T-helper 17 cell (primary cell): ENCODE measurements around the gene SYT7. TPM values are rescaled to one million over a fixed set of nuclear protein-coding genes. Genes with fewer than 3 reads are reported as not detected.

Source experiments
- ATAC-seq: fragments of 150-1000 bp; cut with Tn5 transposase; 2 replicates; pipeline ENCODE4 v1.10.0; 2021; ENCODE audit warnings: mild to moderate bottlenecking, moderate library complexity
- DNase-seq, 3 donors: peaks; one replicate each; pipeline versions ENCODE4 v3.0.0 to v3.0.0-alpha.2; 2020 to 2021
- H3K9me3 ChIP-seq: one replicate; pipeline ENCODE4 v1.7.0; 2013; ENCODE audit warnings: low read length, mild to moderate bottlenecking; ENCODE audit not compliant: control insufficient read depth, poor library complexity, severe bottlenecking
- H3K27ac Mint-ChIP-seq: one replicate; pipeline ENCODE4 v1.8.0; 2022; ENCODE audit warnings: mild to moderate bottlenecking, moderate library complexity, mixed read lengths
- H3K27me3 Mint-ChIP-seq: one replicate; pipeline ENCODE4 v1.8.0; 2022; ENCODE audit warnings: mixed read lengths
- H3K36me3 Mint-ChIP-seq: one replicate; pipeline ENCODE4 v1.8.0; 2022; ENCODE audit warnings: low read depth, mixed read lengths
- H3K4me1 Mint-ChIP-seq: one replicate; pipeline ENCODE4 v1.8.0; 2022; ENCODE audit warnings: mild to moderate bottlenecking, mixed read lengths
- H3K4me3 Mint-ChIP-seq: one replicate; pipeline ENCODE4 v1.8.0; 2022; ENCODE audit warnings: mild to moderate bottlenecking, moderate library complexity, mixed read lengths
- total RNA-seq, 4 donors: library from RNA in 2 of 4; stranded (reverse) in 2 of 4; gene quantifications; one replicate each; pipeline ENCODE4 v1.2.3 and lab custom pipeline; 2022 to 2026

SYT7 gene
- total RNA-seq, 2 donors from 2014 or later = not detected

GRCh38 chr11:61599968-61600710, 19.3 kb upstream of the SYT7 start:
- no peaks in the 10 kb centered on the region for H3K9me3 ChIP-seq
- DNase-seq (no peak), ATAC-seq (no peak)
- peaks cover 5% of the 10 kb centered on the region for H3K4me1 Mint-ChIP-seq
- H3K27me3 Mint-ChIP-seq = peaks cover 57% of the 10 kb centered on the region
- H3K4me3 Mint-ChIP-seq = peak overlapping the region; percentile 25
- H3K27ac Mint-ChIP-seq = no peak overlapping the region
- H3K36me3 Mint-ChIP-seq = no peaks in the 10 kb centered on the region

DNA sequence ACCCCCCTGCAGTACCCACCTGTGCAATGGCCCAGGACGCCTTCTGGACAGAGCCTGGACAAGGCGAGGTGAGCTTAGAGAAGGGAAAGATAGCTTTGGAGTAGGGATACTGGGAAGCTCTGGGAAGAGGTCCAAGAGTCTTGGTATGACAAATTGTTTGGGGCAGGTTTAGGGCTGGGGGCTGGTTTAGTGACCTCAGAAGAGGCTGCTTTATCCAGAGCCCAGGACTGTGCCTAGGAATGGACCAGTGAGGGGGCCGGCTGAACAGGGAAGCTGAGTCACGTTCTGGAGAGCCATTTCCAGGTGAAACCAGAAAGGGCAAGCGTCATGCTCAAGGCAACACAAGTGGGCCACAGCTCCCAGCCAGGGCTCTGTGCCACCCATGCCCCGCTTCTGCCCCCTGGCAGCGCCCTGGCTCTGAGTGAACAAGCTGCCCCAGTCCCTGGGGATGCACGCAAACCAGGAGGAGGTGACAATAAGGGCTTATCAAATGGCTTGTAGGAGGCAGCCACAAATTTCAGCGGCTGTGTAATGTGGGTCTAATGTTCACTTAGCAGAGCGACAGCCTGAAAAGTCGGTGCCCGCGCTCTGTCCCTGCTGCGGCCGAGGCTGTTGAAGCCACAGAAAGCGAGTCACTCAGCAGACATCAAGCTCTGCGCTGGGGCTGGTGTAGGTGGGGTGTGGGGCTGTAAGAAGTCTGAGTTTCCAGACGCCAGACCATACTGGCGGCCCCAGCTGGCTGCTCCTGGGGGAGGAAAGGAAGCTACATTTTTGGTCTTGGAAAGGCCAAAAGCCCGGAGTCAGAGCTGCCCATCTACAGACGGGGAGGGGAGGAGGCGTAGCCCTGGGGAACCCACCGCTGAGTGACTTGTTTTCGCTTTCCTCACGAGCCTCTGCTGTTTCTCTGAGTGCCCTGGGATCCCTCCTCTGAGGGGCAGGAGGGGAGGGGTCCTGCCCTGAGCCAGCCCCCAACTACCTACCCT, 18.3 kb upstream of the SYT7 start:
- peaks cover 60% of the 10 kb centered on the region for H3K27me3 Mint-ChIP-seq

GRCh38 chr11:61598374-61598773, 17.5 kb upstream of the SYT7 start:
- peak overlapping the region; percentile 21 for H3K27ac Mint-ChIP-seq
- peaks cover 8% of the 10 kb centered on the region for H3K4me1 Mint-ChIP-seq
- H3K36me3 Mint-ChIP-seq = peaks cover 3% of the 10 kb centered on the region
- no peaks in the 10 kb centered on the region for H3K9me3 ChIP-seq
- DNase-seq (no peak), ATAC-seq (no peak)
- H3K27me3 Mint-ChIP-seq = peaks cover 65% of the 10 kb centered on the region
- H3K4me3 Mint-ChIP-seq = no peak overlapping the region

More for the DNA sequence above, 18.3 kb upstream of the SYT7 start:
- peaks cover 7% of the 10 kb centered on the region for H3K4me1 Mint-ChIP-seq
- no peak overlapping the region for H3K4me3 Mint-ChIP-seq
- peaks cover 2% of the 10 kb centered on the region for H3K36me3 Mint-ChIP-seq
- H3K27ac Mint-ChIP-seq = peak overlapping the region; percentile 21
- no peak for ATAC-seq
- H3K9me3 ChIP-seq = no peaks in the 10 kb centered on the region
- DNase-seq = no peak

DNA sequence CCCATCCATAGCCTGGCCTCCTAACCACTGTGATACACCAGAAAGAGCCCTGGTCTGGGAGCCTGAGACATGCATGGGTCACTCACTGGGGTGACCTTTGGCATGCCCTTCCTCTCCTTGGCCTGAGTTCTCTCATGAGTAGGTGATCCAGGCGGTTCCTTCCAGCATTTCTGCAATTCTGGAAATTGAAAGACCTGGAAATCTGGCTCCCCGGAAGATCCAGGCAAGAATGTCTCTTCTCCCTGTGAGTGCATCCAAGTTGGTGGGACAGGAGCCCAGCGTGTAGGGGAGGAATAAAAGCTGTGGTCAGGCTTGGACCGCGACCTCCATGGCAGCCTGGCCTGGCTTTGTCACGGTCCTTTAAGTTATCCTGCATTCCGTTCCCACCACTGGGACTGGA, 16.1 kb upstream of the SYT7 start:
- peaks cover 11% of the 10 kb centered on the region for H3K4me1 Mint-ChIP-seq
- ATAC-seq (no peak), DNase-seq (no peak)
- H3K36me3 Mint-ChIP-seq = peaks cover 8% of the 10 kb centered on the region
- H3K27me3 Mint-ChIP-seq = peaks cover 73% of the 10 kb centered on the region
- H3K27ac Mint-ChIP-seq = no peak overlapping the region
- no peak overlapping the region for H3K4me3 Mint-ChIP-seq
- no peaks in the 10 kb centered on the region for H3K9me3 ChIP-seq

DNA sequence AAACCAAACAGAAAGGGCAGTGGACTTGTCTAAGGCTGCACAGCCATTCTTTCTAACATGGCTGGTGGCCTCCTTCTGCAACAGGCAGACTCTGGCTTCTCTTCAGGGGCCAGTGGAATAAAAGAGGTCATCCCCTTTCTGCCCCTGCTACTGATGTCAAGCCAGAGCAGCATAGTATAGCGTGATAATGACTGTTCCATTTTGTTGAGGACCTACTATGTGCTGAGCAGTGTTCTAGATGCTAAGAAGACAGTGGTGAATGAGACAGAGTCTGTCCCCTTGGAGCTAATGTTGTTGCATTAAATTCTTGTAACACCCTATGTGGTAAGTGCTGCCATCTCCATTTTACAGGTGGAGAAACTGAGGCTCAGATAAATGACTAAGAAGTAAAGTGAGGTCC, 15.7 kb upstream of the SYT7 start:
- DNase-seq (no peak), ATAC-seq (no peak)
- Mint-ChIP-seq H3K36me3 (peaks cover 13% of the 10 kb centered on the region), H3K4me1 (peaks cover 15% of the 10 kb centered on the region), H3K4me3 (no peak overlapping the region), H3K27ac (no peak overlapping the region), H3K27me3 (peaks cover 74% of the 10 kb centered on the region)
- H3K9me3 ChIP-seq = no peaks in the 10 kb centered on the region

GRCh38 chr11:61594907-61595257, 14.0 kb upstream of the SYT7 start:
- Mint-ChIP-seq H3K4me3 (no peak overlapping the region), H3K4me1 (peaks cover 12% of the 10 kb centered on the region), H3K27me3 (peaks cover 70% of the 10 kb centered on the region), H3K36me3 (peaks cover 17% of the 10 kb centered on the region), H3K27ac (no peak overlapping the region)
- DNase-seq (no peak), ATAC-seq (no peak)
- H3K9me3 ChIP-seq = no peaks in the 10 kb centered on the region

GRCh38 chr11:61593151-61593550, 12.3 kb upstream of the SYT7 start:
- DNase-seq (no peak), ATAC-seq (no peak)
- Mint-ChIP-seq H3K4me1 (peaks cover 21% of the 10 kb centered on the region), H3K36me3 (peaks cover 22% of the 10 kb centered on the region), H3K4me3 (no peak overlapping the region), H3K27ac (no peak overlapping the region), H3K27me3 (peaks cover 69% of the 10 kb centered on the region)
- no peaks in the 10 kb centered on the region for H3K9me3 ChIP-seq

DNA sequence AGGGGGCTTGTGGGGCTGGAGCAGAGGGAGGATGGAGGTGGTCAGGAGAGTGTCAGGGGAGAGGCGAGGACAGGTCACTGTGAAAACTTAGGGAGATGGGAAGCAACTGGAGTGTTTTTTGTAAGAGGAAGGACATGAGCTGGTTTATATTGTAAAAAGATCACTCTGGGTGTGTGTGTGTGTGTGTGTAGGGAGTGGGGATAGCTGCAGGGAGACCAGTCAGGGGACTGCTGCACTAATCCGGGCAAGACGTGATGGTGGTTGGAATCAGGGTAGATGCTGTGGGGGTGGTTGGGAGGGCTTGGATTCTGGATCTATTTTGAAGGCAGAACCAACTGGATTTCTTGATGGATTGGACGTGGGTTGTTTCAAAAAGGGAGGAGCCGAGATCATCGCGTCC, 11.3 kb upstream of the SYT7 start:
- H3K4me3 Mint-ChIP-seq = no peak overlapping the region
- H3K27me3 Mint-ChIP-seq = peaks cover 60% of the 10 kb centered on the region
- no peaks in the 10 kb centered on the region for H3K9me3 ChIP-seq
- ATAC-seq (no peak), DNase-seq (no peak)
- H3K27ac Mint-ChIP-seq = no peak overlapping the region
- H3K36me3 Mint-ChIP-seq = peaks cover 22% of the 10 kb centered on the region
- H3K4me1 Mint-ChIP-seq = peaks cover 22% of the 10 kb centered on the region

- DNase-seq = no peak
- H3K27me3 Mint-ChIP-seq = peaks cover 52% of the 10 kb centered on the region
- no peaks in the 10 kb centered on the region for H3K9me3 ChIP-seq
- no peak overlapping the region for H3K27ac Mint-ChIP-seq
- no peak for ATAC-seq
- peak overlapping the region; percentile 66 for H3K4me3 Mint-ChIP-seq
- H3K36me3 Mint-ChIP-seq = peaks cover 22% of the 10 kb centered on the region
- peaks cover 22% of the 10 kb centered on the region for H3K4me1 Mint-ChIP-seq
Measured at GRCh38 chr11:61589961-61590360, 9.1 kb upstream of the SYT7 start.

DNA sequence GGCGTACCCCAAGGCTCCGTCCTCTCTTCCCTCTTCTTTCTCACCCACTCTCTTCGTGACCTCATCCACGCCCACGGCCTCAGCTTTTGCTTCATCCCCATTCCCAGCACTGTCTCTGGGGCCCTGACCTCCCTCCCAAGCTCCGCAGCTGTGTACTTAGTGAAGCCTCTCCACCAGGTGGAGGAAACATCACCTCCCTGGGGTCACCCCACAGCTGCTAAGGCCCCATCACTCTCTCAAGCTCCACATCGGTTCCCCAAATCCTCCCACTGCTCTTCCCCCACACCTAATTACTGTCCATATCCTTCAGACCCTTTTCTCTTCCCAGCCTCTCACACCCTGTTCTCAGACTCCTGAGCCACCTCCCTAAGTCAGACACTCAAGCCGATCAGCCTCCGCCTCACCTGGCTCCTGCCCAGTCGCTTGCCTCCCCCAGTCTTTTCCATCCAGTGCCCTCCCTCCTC, 7.9 kb upstream of the SYT7 start:
- H3K27ac Mint-ChIP-seq = no peak overlapping the region
- DNase-seq = no peak
- ATAC-seq = no peak
- peaks cover 49% of the 10 kb centered on the region for H3K27me3 Mint-ChIP-seq
- H3K36me3 Mint-ChIP-seq = peaks cover 19% of the 10 kb centered on the region
- H3K9me3 ChIP-seq = no peaks in the 10 kb centered on the region
- peak overlapping the region; percentile 89 for H3K4me3 Mint-ChIP-seq
- peaks cover 18% of the 10 kb centered on the region for H3K4me1 Mint-ChIP-seq

GRCh38 chr11:61587951-61588727, 7.3 kb upstream of the SYT7 start:
- Mint-ChIP-seq H3K27me3 (peaks cover 45% of the 10 kb centered on the region), H3K27ac (no peak overlapping the region), H3K36me3 (peaks cover 17% of the 10 kb centered on the region), H3K4me1 (peaks cover 16% of the 10 kb centered on the region), H3K4me3 (peak overlapping the region; percentile 89)
- no peaks in the 10 kb centered on the region for H3K9me3 ChIP-seq
- ATAC-seq (peak; percentile 81), DNase-seq (peak; percentile 47 to 63 (median 52))

GRCh38 chr11:61587541-61587941, 6.7 kb upstream of the SYT7 start:
- H3K9me3 ChIP-seq = no peaks in the 10 kb centered on the region
- Mint-ChIP-seq H3K4me3 (peak overlapping the region; percentile 89), H3K36me3 (peaks cover 16% of the 10 kb centered on the region), H3K4me1 (peaks cover 15% of the 10 kb centered on the region), H3K27ac (no peak overlapping the region), H3K27me3 (peaks cover 45% of the 10 kb centered on the region)
- DNase-seq = peak in 2 of 3 donors; percentile 15 to 23
- peak; percentile 30 for ATAC-seq
